A673 (cell line): Measurements from ENCODE around the gene INVS. TPM values are rescaled to one million over a fixed set of nuclear protein-coding genes. Genes with fewer than 3 reads are reported as not detected.

Experiments used
- BruUV-seq: library from RNA; stranded (reverse); fragments of 400-500 nt; replicated peaks from 2 replicates; lab custom pipeline; 2021; lab: Mats Ljungman, UMichigan
- CTCF ChIA-PET: fragments of 300-600 bp; sonication (Branson Sonifier 250); formaldehyde crosslinking; loops from one replicate; lab custom pipeline; 2022; ENCODE audit warnings: antibody characterized with exemption; lab: Charles Lee
- POLR2A ChIA-PET: fragments of 300-600 bp; sonication (Branson Sonifier 250); formaldehyde crosslinking; loops from one replicate; lab custom pipeline; 2022; ENCODE audit warnings: antibody characterized with exemption; ENCODE audit not compliant: low non-redundant PET; lab: Charles Lee
- DNase-seq: peaks from one replicate; pipeline ENCODE4 v3.0.0-alpha.2; 2015; ENCODE audit warnings: low spot score
- H3K27ac ChIP-seq: fragments of 200-600 bp; sonication (generic); 2 replicates; pipeline ENCODE4 v1.5.1; 2016; ENCODE audit warnings: mixed run types, low read depth, mild to moderate bottlenecking, mixed read lengths, antibody characterized with exemption, low read length; ENCODE audit not compliant: poor library complexity, severe bottlenecking
- H3K27me3 ChIP-seq: fragments of 200-600 bp; sonication (generic); replicated peaks from 2 replicates; pipeline ENCODE4 v1.6.1; 2017; ENCODE audit warnings: mixed run types, low read depth, mild to moderate bottlenecking, mixed read lengths, antibody characterized with exemption, low read length; ENCODE audit not compliant: insufficient read depth, poor library complexity
- H3K36me3 ChIP-seq: fragments of 200-600 bp; sonication (generic); 2 replicates; pipeline ENCODE4 v1.6.1; 2016; ENCODE audit warnings: mixed run types, mild to moderate bottlenecking, mixed read lengths, antibody characterized with exemption, low read length; ENCODE audit not compliant: insufficient read depth, poor library complexity, severe bottlenecking
- H3K4me1 ChIP-seq: fragments of 200-600 bp; sonication (generic); 2 replicates; pipeline ENCODE4 v1.6.1; 2017; ENCODE audit warnings: mixed run types, mild to moderate bottlenecking, mixed read lengths, antibody characterized with exemption, low read length; ENCODE audit not compliant: insufficient read depth, poor library complexity, severe bottlenecking
- H3K4me3 ChIP-seq: fragments of 200-600 bp; sonication (generic); 2 replicates; pipeline ENCODE4 v1.5.1; 2016; ENCODE audit warnings: low read depth, mixed run types, mild to moderate bottlenecking, mixed read lengths, low read length; ENCODE audit not compliant: poor library complexity, severe bottlenecking
- H3K9me3 ChIP-seq: fragments of 200-600 bp; sonication (generic); 2 replicates; pipeline ENCODE4 v1.6.1; 2016; ENCODE audit warnings: mixed run types, low read depth, mild to moderate bottlenecking, mixed read lengths, antibody characterized with exemption, low read length; ENCODE audit not compliant: poor library complexity, severe bottlenecking
- EZH2 ChIP-seq: fragments of 200-600 bp; sonication (generic); IDR thresholded peaks from 2 replicates; pipeline ENCODE4 v1.6.1; 2017; ENCODE audit warnings: borderline replicate concordance, low read depth, mild to moderate bottlenecking, mixed read lengths, antibody characterized with exemption, low read length; ENCODE audit not compliant: poor library complexity, severe bottlenecking
- intact Hi-C: fragments of 100-400 bp; cut with micrococcal nuclease; formaldehyde crosslinking; loops from one replicate; pipeline ENCODE4 v1.10.0; 2022; ENCODE audit not compliant: unreplicated experiment
- total RNA-seq: library from RNA; stranded (reverse); gene quantifications from 2 replicates; pipeline ENCODE4 v1.2.3, GENCODE V29; 2021
- TF ChIP-seq, protein P1 (sequence below): fragments of 300-800, 200-600 bp; sonication (generic); conservative IDR thresholded peaks from 2 replicates; pipeline ENCODE4 v1.5.1; 2017; ENCODE audit warnings: low read depth, mild to moderate bottlenecking, antibody characterized with exemption, low read length, moderate library complexity, mixed read lengths

The INVS gene
- total RNA-seq, 1 experiment from 2014 or later = 23.3 TPM

DNA sequence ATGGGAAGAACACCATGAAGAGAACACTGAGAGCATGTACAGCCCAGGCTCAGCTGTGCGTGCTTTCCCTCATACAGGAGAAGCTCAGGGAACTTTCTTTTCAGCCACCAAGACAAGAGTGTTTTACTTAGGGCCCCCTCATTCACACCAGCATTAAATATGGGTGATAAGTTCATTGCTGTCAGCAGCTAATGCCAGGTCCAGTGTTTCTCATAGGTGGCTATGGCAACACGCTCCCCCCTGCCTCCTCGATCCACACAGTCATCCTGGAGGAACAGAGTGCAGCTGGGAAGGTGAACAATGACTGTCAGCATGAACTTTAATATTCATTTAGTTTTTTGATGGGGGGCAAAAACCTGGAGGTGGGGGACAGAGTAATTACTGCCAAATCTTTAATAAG is 199.3 kb downstream of the INVS start:
- intact Hi-C loops = no loop called here
- POLR2A ChIA-PET = no interaction called here
- Histone ChIP-seq H3K27me3 (no peaks in the 10 kb centered on the region), H3K27ac (no peak overlapping the region), H3K36me3 (peaks cover 58% of the 10 kb centered on the region), H3K4me3 (no peak overlapping the region), H3K9me3 (no peaks in the 10 kb centered on the region), H3K4me1 (no peaks in the 10 kb centered on the region)
- DNase-seq = no peak
- CTCF ChIA-PET = no interaction called here
- BruUV-seq = no TSS peak
- TF ChIP-seq EZH2 = no peak
- TF ChIP-seq, protein P1, sequence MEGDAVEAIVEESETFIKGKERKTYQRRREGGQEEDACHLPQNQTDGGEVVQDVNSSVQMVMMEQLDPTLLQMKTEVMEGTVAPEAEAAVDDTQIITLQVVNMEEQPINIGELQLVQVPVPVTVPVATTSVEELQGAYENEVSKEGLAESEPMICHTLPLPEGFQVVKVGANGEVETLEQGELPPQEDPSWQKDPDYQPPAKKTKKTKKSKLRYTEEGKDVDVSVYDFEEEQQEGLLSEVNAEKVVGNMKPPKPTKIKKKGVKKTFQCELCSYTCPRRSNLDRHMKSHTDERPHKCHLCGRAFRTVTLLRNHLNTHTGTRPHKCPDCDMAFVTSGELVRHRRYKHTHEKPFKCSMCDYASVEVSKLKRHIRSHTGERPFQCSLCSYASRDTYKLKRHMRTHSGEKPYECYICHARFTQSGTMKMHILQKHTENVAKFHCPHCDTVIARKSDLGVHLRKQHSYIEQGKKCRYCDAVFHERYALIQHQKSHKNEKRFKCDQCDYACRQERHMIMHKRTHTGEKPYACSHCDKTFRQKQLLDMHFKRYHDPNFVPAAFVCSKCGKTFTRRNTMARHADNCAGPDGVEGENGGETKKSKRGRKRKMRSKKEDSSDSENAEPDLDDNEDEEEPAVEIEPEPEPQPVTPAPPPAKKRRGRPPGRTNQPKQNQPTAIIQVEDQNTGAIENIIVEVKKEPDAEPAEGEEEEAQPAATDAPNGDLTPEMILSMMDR = no peak

DNA sequence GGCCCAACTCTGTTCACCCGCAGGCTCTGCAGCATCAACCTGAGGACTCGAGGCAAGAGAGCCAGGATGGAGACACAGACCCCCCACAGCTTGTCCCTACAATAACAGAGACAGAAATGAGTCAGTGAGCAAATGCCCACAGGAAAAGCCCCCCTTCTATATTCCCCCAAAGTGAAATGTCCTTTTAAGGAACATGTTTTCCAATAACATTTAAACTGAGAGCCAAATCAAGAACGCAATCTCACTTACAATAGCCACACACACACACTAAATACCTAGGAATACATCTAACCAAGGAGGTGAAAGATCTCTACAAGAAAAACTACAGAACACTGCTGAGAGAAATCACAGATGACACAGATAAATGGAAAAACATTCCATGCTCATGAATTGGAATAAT is 204.7 kb downstream of the INVS start:
- H3K9me3 ChIP-seq = peaks cover 4% of the 10 kb centered on the region
- TF ChIP-seq, protein P1 = no peak
- H3K27ac ChIP-seq = no peak overlapping the region
- no peaks in the 10 kb centered on the region for H3K4me1 ChIP-seq
- no peak overlapping the region for H3K4me3 ChIP-seq
- H3K27me3 ChIP-seq = no peaks in the 10 kb centered on the region
- BruUV-seq = no TSS peak
- intact Hi-C loops = no loop called here
- no peak for DNase-seq
- ChIA-PET POLR2A (no interaction called here), CTCF (no interaction called here)
- H3K36me3 ChIP-seq = peaks cover 76% of the 10 kb centered on the region

DNA sequence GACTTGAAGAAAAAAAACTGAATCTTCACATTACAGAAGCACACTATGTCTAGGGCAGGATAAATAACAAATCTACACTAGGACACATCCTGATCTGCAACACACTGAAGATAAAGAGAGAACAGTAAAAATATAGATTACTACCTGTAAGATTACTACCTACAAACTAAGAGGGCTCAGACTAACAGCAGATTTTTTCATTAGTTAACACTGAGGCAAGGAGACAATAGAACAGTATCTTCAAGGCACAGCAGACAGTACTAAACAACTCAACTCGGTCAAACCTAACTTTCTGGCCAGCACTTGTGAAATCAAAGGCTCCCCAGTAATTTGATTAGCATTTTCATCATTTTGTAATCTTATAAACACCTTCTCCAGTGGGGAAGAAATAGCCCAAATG is 207.2 kb downstream of the INVS start:
- DNase-seq = no peak
- Histone ChIP-seq H3K9me3 (peaks cover 4% of the 10 kb centered on the region), H3K4me3 (no peak overlapping the region), H3K36me3 (peaks cover 68% of the 10 kb centered on the region), H3K27me3 (no peaks in the 10 kb centered on the region), H3K4me1 (no peaks in the 10 kb centered on the region), H3K27ac (no peak overlapping the region)
- ChIA-PET POLR2A (no interaction called here), CTCF (no interaction called here)
- intact Hi-C loops = no loop called here
- no peak for TF ChIP-seq EZH2
- TF ChIP-seq, protein P1 = no peak
- BruUV-seq = no TSS peak
